ENCODE results near the gene NEGR1.

NEGR1 gene

GRCh38 chr1:72007312-72007711 lies 275.0 kb downstream of the NEGR1 start:
- POLR2A ChIA-PET (ENCODE audit: low non-redundant PET) = no interaction called here
- CTCF ChIA-PET = no interaction called here
- no peak for DNase-seq (ENCODE audit: low spot score)
- no peak overlapping the region for H3K27ac ChIP-seq
- no peak for TF ChIP-seq CTCF (conservative IDR thresholded peaks at IDR 0.05; ENCODE audit: low read depth)

GRCh38 chr1:72006092-72006491 lies 276.2 kb downstream of the NEGR1 start:
- DNase-seq (ENCODE audit: low spot score) = no peak
- TF ChIP-seq CTCF (conservative IDR thresholded peaks at IDR 0.05; ENCODE audit: low read depth) = no peak
- POLR2A ChIA-PET (ENCODE audit: low non-redundant PET) = no interaction called here
- CTCF ChIA-PET = no interaction called here
- H3K27ac ChIP-seq = no peak overlapping the region

DNA sequence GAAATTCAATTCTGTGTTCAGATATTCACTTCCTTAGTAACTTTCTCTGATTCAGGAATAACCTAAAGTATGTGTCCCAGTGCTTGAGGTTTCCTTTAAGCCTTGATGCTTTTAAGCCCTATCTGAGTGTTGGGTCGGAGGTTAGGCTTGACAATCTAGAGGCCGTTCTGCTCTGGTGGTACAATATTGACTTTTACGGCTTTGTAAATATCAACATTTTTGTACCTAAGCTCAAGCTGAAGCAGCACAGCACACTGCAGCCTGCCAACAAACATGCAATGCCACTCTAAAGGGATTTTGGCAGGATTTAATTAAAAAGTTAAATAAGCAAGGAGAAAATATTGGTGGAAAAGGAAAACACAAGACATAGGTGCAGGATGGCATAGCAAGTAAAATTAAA lies 279.2 kb downstream of the NEGR1 start:
- no peak for DNase-seq (ENCODE audit: low spot score)
- CTCF ChIA-PET = no interaction called here
- no peak for TF ChIP-seq CTCF (conservative IDR thresholded peaks at IDR 0.05; ENCODE audit: low read depth)

GRCh38 chr1:72000809-72001208 lies 281.5 kb downstream of the NEGR1 start:
- ChIA-PET CTCF (no interaction called here), POLR2A (ENCODE audit: low non-redundant PET) (no interaction called here)
- DNase-seq (ENCODE audit: low spot score) = peak; percentile 1
- no peak overlapping the region for H3K27ac ChIP-seq
- TF ChIP-seq CTCF (conservative IDR thresholded peaks at IDR 0.05; ENCODE audit: low read depth) = no peak

More for the DNA sequence above, 279.2 kb downstream of the NEGR1 start:
- no peak overlapping the region for H3K27ac ChIP-seq
- POLR2A ChIA-PET (ENCODE audit: low non-redundant PET) = no interaction called here

- CTCF ChIA-PET = interaction anchor here (0.7 kb wide), 1 partner anchor 11 kb away, joined by 3 read pairs; no protein-coding TSS in a partner anchor
- H3K27ac ChIP-seq = no peak overlapping the region
- no peak for DNase-seq (ENCODE audit: low spot score)
- POLR2A ChIA-PET (ENCODE audit: low non-redundant PET) = no interaction called here
- TF ChIP-seq CTCF (conservative IDR thresholded peaks at IDR 0.05; ENCODE audit: low read depth) = no peak
Observed at GRCh38 chr1:71994646-71995045, 287.7 kb downstream of the NEGR1 start.

DNA sequence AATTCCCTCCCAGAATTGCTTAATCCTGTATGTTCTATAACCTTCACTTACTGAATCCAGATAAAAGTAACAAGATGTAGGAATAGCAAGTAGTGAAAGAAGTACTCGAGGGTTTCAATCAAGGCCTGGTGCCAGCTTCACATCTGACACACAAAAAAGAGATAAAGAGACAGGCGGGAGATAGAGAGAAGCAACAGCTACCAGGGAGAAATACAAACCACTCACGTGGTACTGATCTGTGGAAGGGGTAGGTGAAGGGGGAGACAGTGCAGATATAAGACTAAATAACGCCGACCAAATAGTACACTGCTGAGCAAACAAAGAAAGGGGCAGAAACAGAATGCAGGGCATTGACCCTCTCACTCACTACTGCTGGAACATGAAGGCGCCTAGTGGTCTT lies 295.2 kb downstream of the NEGR1 start:
- H3K27ac ChIP-seq = no peak overlapping the region
- POLR2A ChIA-PET (ENCODE audit: low non-redundant PET) = no interaction called here
- no peak for TF ChIP-seq CTCF (conservative IDR thresholded peaks at IDR 0.05; ENCODE audit: low read depth)
- CTCF ChIA-PET = no interaction called here
- DNase-seq (ENCODE audit: low spot score) = no peak

DNA sequence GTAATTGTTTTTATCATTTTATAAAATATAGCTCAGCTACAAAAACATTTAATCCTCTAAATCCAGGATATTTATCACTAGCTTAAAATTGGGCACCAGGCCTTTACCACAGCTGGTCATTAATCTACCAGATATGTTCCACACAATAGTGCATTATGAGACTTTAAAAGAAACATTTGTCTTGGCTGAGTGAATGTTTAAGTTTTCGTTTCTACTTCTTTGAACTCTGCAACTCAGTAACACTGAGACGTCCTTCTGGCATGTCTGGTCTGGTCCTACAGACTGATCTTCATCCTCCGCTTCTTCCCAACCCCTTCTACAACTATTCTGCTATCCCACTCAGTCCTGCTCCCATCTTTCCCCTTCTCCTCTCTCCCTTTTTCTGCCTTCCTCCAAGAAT lies 296.2 kb downstream of the NEGR1 start:
- TF ChIP-seq CTCF (conservative IDR thresholded peaks at IDR 0.05; ENCODE audit: low read depth) = no peak
- DNase-seq (ENCODE audit: low spot score) = no peak
- no peak overlapping the region for H3K27ac ChIP-seq
- ChIA-PET CTCF (no interaction called here), POLR2A (ENCODE audit: low non-redundant PET) (no interaction called here)

Measured in RWPE1 (cell line).